NCI-H345 (cell line): ENCODE results near the gene PPP1R10.

Source experiments
- DNase-seq: peaks from one replicate; lab custom pipeline; 2025; lab: John Stamatoyannopoulos, UW

Gene PPP1R10

DNA sequence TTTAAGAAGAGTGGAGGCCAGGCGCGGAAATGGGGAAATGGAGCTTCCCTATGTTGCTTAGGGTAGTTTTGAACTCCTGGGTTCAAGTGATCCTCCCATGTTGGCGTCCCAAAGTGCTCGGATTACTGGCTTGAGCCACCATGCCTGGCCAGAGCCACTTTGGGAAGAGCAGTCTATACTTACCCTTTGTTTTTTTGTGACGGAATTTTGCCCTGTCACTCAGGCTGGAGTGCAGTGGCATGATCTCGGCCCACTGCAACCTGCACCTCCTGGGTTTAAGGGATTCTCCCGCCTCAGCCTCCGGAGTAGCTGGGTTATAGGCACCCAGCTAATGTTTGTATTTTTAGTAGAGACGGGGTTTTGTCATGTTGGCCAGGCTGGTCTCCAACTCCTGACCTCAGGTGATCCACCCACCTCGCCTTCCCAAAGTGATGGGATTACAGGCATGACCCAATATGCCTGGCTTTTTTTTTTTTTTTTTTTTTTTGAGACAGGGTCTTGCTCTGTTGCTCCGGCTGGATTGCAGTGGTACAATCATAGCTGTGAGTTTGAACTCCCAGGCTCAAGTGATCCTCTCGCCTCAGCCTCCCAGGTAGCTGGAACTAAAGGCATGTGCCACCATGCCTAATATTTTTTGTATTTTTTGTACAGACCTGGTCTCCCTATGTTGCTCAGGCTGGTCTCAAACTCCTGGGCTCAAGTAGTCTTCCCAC is 18.0 kb downstream of the PPP1R10 start:
- DNase-seq, result no peak

DNA sequence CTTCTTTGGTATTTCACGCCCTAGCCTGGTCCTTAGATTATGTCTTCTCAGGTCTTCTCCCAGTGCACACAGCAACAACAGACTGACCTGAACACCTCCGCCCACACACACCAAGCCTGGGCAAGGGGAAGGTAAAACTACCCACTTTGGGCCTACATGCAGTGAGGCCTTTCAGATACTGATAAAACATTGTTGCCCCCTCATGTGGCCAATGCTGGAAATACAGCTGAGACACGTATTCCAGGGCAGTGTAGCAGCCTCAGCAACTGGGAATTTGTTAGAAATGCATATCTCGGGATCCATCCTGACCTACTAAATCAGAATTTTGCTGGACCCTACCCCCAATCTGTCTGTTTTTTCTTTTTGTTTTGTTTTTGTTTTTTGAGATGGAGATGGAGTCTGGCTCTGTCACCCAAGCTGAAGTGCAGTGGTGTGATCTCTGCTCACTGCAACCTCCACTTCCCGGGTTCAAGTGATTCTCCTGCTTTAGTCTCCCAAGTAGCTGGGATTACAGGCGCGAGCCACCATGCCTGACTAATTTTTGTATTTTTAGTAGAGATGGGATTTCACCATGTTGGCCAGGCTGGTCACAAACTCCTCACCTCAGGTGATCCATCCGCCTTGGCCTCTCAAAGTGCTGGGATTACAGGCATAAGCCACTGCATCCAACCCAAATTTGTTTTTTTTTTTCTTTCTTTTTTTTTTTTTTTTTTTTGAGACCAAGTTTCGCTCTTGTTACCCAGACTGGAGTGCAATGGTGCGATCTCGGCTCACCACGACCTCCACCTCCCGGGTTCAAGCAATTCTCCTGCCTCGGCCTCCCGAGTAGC is 19.5 kb downstream of the PPP1R10 start:
- DNase-seq, result peak; percentile 63

DNA sequence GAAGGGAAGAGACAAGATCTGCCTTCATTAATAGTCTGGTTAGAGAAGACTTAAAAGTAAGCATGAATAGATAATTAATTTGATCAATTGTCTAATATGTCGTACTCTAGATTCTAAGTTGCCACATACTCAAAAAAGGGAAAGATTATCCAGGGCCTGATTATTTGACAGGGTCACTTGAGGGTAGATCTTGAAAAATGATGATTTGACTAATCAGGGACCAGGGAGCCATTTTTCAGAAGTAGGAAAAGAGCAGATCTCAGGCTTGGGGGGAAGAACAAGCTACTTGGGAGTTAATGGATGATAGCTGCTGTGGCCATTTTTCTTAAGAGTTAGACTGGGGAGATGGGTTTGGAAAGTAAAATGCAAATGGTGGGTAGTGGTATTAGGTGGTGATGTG is 24.8 kb downstream of the PPP1R10 start:
- DNase-seq, result no peak

GRCh38 chr6:30591008-30591407 is 26.0 kb downstream of the PPP1R10 start:
- DNase-seq, result no peak

- DNase-seq, result no peak
These were observed 26.5 kb downstream of the PPP1R10 start for GRCh38 chr6:30590509-30590908.

- no peak for DNase-seq
These were observed 27.2 kb downstream of the PPP1R10 start for GRCh38 chr6:30589754-30590358.

DNA sequence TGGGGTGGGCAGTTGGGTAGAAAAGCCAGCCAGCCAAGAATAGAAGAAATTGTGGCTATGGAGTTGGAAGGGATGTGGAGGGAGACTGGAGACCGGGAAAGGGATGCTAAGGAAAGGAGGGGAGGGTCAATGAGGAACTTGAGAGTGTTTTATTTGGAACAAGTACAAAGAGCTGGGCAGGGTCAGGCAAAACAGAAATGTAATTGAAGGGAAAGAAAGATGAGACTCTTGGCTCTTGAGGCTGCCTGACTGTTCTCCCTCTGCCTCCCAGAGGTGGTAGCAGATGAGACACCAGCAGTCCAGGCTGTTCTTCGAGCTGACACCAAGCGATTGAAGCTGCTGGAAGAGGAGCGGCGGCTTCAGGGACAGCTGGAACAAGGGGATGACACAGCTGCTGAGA is 33.1 kb downstream of the PPP1R10 start:
- DNase-seq, result no peak

DNA sequence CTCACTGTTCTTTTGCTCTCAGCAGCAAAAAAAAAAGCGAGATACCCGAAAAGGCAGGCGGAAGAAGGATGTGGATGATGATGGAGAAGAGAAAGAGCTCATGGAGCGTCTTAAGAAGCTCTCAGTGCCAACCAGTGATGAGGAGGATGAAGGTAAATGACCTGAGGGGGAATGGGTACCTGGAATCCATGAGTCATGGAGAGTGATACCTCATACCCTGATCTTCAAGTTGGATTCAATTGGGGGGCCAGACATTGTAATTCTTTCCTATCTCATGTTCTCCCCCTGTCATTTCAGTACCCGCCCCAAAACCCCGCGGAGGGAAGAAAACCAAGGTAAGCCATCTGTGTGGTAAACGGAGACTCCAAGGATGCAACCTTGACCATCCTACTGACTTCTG is 39.0 kb downstream of the PPP1R10 start:
- DNase-seq, result no peak

- no peak for DNase-seq
These were observed 43.9 kb downstream of the PPP1R10 start for GRCh38 chr6:30573113-30573512.

GRCh38 chr6:30572148-30572547 is 44.9 kb downstream of the PPP1R10 start:
- no peak for DNase-seq

- no peak for DNase-seq
These were observed 45.3 kb downstream of the PPP1R10 start for GRCh38 chr6:30571762-30572082.

- DNase-seq, result peak; percentile 97
These were observed 45.8 kb downstream of the PPP1R10 start, which contains the start of gene ABCF1 for GRCh38 chr6:30571075-30571761. TSS of gene ABCF1 (plus strand) at chr6:30571442. CDS start at chr6:30571488, 46 bp downstream.

DNA sequence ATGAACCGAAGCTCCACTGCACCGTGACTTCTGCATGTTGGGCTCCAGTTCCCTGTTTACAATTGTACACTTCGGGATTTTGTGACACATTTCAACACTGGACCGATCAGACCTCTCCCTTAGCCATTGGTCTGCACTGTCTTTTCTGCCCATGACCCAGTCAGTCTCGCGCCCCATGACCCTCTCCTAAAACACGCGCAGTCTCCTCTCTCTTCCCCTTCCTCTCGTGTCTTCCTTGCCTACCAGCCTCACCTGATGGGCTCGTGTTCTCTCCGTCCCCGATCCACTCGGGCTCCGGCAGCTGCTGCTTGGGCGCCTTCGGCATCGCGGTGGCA is 46.3 kb downstream of the PPP1R10 start:
- DNase-seq, result no peak

DNA sequence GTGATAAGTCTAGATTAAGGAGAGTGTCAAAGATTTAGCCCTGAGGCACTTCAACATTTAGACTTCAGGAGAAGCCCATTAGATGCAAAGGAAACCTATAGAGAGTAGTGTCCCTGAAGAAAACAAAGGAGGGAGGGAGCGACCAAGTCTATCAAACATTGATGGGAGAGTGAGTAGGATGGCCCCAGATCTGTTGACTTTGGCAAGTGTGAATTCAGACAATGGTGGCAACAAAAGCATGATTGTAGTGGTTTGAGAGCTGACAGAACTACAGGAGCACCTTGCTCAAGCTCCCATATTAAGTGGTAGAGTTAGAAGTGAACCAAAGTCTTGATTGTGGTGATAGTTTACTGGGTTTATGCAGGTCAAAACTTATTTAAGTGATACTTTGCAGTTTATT is 46.8 kb downstream of the PPP1R10 start:
- no peak for DNase-seq

DNA sequence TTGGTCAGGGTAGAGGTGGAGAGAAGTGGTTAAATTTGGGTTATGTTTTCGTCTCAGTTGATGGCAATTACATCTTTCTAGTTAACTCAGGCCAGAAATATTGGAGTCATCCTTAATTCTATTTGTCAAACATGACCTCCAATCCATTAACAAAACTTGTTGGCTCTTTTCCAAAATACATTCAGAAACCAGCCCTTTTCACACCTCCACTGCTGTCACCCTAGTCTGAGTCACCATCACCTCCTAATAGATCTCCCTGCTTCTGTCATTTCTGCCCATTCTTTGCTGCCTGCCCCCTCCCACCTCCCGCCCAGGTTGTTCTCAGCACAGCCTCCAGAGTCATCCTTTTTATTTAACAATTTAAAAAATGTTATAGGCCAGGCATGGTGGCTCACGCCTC is 48.8 kb downstream of the PPP1R10 start:
- DNase-seq, result no peak

DNA sequence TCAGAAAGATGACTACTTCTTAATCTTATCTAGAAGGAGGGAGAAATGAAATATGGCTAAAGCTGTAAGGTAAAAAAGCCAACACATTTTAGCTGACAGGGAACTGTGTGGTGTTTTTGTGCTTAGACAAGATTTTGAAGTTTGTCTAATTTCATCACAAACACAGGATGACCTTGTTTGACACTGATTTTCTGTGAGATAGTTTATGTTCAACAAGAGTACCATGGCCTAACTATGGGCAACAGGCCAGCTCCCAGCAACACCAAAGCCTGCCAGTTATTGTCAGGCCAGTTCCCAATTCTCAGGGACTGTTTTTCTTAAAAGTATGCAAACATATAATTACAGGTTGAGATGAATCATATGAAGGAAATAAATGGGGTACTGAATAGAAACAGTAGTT is 51.3 kb downstream of the PPP1R10 start:
- no peak for DNase-seq

GRCh38 chr6:30564114-30564513 is 52.9 kb downstream of the PPP1R10 start:
- DNase-seq, result no peak

GRCh38 chr6:30562470-30563425 is 54.3 kb downstream of the PPP1R10 start:
- no peak for DNase-seq

GRCh38 chr6:30560930-30561329 is 56.1 kb downstream of the PPP1R10 start:
- DNase-seq, result no peak

GRCh38 chr6:30557683-30557981 is 59.4 kb downstream of the PPP1R10 start:
- DNase-seq, result no peak

DNA sequence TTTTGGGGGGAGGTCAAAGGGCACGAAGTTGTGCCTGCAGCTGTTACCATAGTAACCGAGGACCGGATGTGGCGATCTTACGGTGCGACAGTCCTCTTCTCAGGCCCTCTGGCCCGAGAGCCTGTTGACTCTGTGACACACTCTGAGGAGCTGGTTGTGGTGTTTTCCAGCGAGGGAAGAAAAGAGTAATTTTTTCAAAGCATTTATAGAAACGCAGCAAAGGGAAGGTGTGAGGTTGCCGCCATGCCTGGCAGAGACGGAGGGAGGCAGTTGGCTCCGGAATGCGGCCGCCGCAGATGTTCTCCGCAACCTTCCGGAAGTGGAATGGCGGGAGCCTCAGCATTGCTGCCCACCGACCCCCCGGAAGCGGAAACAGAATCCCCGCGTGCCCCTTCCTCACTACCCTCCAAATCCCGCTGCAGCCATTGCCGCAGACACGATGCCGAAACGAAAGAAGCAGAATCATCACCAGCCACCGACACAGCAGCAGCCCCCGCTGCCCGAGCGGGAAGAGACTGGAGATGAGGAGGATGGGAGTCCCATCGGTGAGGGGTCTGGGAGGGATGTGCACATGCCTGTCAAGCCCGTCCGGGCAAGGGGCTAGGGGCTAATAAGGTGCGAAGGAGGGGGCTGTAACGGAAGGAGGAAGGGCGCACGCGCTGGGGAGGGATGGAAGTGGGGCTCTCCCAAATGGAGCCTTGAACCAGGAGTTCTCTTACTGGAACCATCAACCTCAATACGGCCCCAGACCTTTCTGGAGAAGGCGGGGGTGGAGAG is 59.9 kb downstream of the PPP1R10 start, which contains the start of gene PRR3:
TSS of gene PRR3 (plus strand) at position 390 of the 777 bp plus-strand sequence. CDS start at position 440, 50 bp downstream.
- DNase-seq, result peak; percentile 94
